HG02870 (cell line): Measurements from ENCODE around the gene AGPAT2.

Experiments
- ATAC-seq: cut with Tn5 transposase; IDR thresholded peaks from one replicate; pipeline ENCODE4 v1.9.1; 2021; ENCODE audit warnings: mild to moderate bottlenecking, moderate library complexity; ENCODE audit not compliant: unreplicated experiment

Gene AGPAT2

GRCh38 chr9:136686794-136687711, at the start of gene AGPAT2:
Gene AGPAT2 (minus strand): TSS chr9:136687457. CDS start chr9:136687357, 100 bp downstream.
- ATAC-seq, result peak; percentile 57

DNA sequence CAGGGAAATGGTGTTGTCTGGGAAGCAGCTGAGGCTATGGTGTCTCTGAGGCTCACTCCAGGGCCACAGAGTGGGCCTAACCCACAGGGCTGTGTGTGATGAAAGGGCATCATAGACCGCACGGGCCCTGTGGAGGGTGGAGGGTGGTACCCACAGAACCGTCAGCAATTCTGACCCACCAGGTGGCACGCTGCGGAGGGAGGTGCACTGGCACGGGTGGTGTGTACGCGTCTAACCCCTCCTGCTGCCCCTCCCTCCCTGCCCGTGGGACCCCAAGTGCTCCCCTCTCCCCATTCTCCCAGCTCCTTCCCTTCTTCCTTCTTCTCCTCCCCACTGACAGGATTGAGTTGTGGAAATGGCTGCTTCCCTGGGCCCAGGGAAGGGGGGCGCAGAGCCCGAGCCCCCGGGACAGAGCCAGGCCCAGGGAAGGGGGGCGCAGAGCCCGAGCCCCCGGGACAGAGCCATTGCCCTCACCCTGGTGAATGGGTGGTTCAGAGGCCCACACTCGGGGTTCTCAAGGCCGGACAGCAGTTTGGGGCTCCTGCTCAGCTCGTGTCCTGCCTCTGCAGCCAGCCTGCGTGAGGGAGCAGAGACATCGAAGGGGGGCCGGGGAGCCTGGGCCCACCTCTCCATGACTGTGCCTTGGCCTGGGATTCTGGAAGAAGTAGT, 48.7 kb upstream of the AGPAT2 start:
- no peak for ATAC-seq

- ATAC-seq, result no peak
Measured at GRCh38 chr9:136734837-136735496, 47.7 kb upstream of the AGPAT2 start.

DNA sequence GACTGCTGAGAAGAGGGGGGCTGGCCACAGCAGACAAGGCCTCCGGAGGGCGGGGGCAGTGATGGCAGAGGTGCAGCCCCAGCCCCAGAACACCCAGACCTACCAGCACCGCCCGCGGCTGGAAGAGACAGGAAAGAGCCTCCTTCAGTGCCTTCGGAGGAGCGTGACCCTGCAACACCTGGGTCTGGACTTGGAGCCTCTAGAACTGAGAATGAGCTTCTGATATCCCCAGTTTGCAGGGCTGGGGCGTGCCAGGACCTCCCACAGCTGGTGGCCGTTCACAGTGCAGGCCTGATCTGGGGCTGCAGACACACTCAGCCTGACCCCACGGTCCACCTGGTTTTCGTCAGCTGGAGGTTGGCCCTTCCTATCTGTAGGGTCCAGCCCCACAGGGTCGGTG, 46.4 kb upstream of the AGPAT2 start:
- ATAC-seq, result no peak

- ATAC-seq, result no peak
Measured at GRCh38 chr9:136732444-136733178, 45.4 kb upstream of the AGPAT2 start.

GRCh38 chr9:136729926-136730325, 42.7 kb upstream of the AGPAT2 start:
- ATAC-seq, result no peak

- ATAC-seq, result no peak
Measured at GRCh38 chr9:136729144-136729543, 41.9 kb upstream of the AGPAT2 start.

- ATAC-seq, result peak; percentile 21
Measured at GRCh38 chr9:136728548-136729123, 41.4 kb upstream of the AGPAT2 start.

DNA sequence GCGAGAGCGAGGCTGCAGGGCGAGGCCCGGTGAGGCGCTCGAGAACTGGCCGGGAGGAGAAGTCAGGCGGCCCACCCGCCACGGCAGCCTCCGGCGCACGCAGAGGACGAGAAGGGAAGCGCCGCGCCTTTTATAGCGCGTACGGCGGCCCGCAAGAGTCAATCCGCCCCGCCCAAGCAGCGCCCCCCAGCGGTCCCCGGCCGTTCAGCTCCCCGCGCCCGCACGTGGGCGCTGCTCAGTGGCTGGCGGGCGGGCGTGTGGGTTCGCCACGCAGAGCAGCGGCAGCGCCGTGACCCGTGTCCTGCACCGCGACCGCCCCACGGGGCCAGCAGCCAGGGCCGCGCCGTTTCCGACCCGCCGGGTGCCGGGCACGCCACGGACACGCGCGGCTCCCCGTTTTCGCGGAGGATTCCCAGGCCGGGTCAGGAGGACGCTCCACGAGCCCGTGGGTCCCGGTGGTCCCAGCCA, 40.9 kb upstream of the AGPAT2 start:
- peak; percentile 54 for ATAC-seq

DNA sequence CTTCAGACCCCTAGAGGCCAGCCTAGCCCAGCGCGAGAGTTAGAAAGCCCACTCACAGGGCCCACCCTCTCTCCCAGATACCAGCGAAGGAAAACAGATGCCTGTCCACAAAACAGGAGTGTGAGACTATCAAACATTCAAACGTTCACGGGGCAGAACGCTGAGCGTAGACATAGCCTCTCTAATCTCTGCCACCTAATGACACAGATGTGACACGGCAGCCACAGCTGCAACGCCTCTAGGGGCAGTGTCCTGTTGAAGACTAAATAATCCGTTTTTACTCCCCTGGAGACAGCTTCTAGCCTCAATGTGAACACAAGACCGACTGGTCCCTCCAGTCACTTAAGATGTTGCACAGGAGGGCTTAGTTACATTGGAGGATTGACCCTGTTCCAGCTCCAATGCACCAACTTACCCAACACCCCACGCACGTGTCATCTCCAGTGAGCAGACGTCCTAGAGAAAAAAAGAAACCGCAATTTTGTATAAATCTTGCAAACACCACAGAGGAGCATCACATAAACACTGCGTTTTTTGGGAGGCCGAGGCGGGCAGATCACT, 39.5 kb upstream of the AGPAT2 start:
- no peak for ATAC-seq

DNA sequence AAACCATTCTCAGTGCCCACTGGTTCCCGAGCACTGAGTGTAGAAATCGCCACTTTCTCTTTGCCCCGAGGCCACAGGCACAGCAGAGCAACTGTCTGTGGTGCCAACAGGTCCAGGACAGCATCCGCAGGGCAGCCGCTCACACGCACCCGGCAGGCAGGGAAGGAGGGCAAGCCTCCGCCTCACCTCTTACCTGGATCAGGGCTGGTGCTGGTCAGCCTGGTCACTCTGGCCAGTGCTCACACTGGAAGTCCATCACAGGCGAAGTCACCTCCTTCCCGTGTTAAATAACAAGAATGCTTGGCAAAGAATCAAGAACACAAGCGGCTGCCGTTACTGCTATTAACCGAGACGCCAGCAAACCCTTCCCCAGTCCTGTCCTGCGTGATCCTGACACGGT, 38.9 kb upstream of the AGPAT2 start:
- no peak for ATAC-seq

- ATAC-seq, result no peak
Measured at GRCh38 chr9:136725612-136726011, 38.4 kb upstream of the AGPAT2 start.

- no peak for ATAC-seq
Measured at GRCh38 chr9:136724772-136725171, 37.5 kb upstream of the AGPAT2 start.

- ATAC-seq, result no peak
Measured at GRCh38 chr9:136723989-136724388, 36.7 kb upstream of the AGPAT2 start.

GRCh38 chr9:136723362-136723976, 36.2 kb upstream of the AGPAT2 start:
- ATAC-seq, result no peak

DNA sequence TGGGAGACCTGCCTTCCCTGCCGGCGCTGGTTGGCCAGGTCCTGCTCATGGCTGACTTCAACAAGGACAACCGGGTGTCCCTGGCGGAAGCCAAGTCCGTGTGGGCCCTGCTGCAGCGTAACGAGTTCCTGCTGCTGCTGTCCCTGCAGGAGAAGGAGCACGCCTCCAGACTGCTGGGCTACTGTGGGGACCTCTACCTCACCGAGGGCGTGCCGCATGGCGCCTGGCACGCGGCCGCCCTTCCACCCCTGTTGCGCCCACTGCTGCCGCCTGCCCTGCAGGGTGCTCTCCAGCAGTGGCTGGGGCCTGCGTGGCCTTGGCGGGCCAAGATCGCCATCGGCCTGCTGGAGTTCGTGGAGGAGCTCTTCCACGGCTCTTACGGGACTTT, 35.7 kb upstream of the AGPAT2 start:
- no peak for ATAC-seq

DNA sequence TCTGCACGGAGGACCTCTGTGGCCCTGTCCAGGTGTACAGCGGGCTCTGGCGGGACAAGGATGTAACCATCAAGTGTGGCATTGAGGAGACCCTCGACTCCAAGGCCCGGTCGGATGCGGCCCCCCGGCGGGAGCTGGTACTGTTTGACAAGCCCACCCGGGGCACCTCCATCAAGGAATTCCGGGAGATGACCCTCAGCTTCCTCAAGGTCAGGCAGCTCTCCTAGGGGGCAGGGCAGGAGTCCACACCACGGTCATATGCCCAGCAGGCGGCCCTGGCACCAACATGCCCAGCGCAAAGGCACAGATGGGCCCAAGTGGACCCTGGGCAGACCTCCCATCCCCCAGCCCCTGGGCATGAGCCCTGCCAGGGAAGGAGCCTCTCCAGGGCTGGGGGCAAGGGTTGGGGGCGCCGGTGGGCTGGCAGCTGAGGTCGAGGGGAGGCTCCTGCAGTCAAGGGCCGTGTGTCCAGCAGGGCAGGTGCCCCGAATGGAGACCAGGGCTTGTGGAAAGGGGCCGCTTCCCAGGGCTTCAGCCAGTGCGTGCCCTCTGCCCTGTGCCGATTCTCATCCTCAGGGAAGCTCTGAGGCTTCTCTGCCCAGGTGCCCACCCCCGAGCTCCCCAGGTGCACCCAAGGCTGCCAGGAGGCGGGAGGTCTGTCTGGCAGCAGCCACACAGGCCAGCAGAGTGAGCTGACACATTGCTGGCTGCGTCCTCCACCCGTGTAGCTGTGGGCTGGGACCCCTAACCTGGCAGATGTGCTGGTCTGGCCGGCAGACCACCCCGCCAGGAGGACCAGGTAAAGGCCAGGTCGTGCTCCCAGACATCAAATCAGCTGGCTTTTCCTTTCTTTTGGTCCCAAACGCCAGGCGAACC, 35.1 kb upstream of the AGPAT2 start:
- no peak for ATAC-seq

- ATAC-seq, result no peak
Measured at GRCh38 chr9:136721339-136722092, 34.3 kb upstream of the AGPAT2 start.
